ENCODE measurements around the gene CTDSPL.

CTDSPL gene

DNA sequence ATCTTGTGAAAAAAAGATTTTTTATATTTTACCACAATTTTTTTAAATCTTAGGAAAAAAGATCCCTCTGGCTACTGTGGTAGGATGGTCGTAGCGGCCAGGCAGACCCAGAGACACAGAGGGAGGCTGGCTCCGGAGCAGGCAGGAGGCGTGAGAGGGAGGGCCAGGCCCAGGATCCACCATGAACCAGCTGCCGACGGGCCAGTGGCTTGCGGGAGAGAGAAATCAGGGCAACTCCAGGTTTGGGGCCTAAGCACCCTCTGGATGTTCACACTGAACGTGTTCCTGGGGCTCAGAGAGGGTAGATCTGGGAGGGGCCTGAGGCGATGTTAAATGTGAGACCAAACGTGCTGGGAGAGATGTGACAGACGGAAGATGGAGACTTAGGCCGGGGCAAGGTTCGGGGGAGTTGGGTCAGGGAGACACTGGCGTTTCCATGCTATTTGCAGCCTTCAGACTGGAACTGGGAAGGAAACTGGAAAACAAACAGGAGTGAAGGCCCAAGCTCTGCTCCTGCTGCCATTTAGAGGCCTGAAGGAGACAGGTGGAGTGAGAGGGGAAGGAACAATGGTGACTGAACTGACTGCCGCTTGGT, 127.3 kb downstream of the CTDSPL start:
- no peak for DNase-seq (ENCODE audit: low read depth)

DNA sequence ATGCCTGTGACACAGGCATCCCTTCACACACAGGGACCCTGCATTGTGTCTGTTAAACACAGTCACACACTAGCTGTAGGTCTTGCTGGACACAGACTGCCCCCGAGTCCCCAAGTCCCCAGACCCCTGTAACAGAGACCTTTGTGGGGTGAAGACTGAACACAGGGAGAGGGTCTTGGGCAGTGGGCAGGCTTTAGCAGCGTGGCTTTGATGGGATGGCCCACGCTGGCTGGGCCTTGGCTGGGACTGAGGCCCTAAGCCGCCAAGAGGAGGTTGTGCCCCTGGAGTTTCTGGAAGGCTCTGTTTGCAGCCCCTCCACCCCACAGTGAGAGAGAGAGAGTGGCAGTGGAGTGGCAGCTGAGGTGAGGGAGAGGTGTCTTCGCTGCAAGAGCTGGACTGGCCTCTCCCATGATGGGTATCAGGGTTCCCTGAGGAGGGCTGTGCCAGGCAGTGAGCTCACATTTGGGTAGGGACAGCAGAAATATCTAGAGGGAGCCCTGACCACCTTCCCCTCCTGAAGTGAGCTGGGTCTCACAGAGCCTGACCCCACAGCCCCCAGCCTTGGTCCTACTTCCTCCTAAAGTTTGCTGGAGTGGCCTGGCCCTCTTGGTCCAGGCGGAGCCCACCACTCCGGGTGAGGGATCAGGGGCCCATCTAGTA, 128.3 kb downstream of the CTDSPL start:
- DNase-seq (ENCODE audit: low read depth) = no peak

DNA sequence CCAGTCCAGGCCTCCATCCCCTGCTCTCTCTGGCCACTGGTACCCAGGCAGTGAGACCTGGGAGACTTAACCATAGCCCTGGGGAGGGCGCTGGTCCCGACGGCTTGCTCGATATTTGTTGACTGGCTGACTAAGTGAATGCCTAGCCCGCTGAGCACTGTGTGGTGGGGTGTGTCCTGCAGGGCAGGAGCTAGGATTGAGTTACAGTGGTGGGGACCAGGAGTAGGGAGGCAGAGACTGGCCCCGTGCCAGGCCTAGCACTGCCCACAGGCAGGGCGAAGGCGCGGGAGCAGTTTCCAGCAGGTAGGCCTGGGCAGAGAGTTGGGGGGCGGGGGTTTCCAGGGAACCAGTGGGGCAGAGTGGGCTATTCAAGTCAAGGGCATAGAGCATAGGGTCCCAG, 128.8 kb downstream of the CTDSPL start, which contains the start of gene VILL:
Gene VILL, plus strand, starts transcription at position 260 of the 400 bp plus-strand sequence. CDS start 2,887 bp downstream, outside the sequence.
- no peak for DNase-seq (ENCODE audit: low read depth)

DNA sequence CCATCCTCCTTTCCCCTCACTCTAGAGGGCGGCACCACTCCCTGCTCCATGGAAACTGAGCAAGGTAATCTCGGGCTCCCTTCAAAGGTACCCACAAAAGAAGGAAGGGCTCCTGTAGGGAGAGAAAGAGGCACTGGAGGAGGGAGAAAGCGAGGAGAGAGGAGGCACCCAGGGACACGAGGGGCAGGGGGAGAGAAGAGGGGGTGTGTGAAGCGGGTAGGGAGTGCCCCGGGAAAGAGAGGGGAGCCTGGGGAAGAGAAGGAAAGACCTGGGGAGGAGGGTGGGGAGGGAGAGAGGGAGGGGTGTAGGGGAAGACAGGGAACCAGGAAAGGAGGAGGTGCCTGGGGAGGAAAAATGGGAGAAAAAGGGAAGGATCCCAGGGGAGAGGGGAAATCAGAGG, 129.4 kb downstream of the CTDSPL start:
- DNase-seq (ENCODE audit: low read depth) = no peak

DNA sequence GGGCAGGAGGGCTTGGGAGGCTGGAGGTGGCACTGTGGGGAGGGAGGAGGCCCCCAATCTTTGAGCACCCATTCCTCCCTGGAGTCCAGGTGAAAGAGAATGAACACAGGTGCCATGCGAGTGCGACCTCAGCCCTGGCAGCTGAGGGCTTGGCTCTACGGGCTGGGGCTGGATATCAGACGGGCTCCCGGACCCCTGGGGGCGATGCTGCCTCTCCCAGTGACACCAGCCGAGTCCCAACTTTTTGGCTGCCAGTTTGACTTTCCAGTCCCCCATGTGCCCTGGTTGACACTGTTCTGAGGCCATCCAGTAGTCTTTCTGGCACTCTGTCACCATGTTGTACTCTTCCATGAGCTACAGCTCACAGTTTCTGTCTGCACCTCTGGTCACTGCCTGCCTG, 130.1 kb downstream of the CTDSPL start:
- no peak for DNase-seq (ENCODE audit: low read depth)

DNA sequence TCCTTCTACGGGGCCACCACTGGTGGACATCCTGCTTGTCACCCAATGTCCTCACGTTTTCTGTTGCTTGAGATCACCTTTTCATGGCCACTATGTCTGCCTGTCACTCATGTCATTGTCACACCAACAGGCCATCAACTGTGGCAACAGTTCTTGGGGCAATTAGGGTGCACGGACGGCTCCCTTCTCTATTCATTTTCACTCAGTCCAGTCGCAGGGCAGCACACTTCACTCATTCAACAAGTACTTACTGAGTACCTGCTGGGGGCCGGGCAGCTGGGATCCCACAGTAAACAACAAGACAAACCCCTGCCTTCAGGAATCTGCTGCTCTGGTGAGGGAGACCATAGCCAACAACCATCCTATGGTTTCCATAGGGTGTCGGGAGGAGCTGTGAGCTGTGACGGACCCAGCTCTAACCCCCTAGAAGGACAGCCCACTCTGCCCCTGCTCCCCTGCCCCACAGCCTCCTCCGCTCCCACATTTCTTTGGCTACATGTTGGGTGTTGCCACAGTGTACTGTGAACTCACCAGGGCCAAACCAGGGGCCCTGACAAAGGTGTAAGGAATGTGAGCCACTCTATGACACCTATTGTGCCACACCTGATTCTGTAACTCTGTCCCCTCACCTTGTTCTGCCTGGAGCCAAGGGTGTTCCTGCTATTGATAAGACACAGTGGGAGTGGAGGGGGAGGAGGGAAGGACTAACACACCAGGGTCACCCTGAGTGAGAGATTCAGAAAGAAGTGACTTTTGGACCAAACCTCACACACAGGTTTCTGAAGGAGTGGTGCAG, 130.8 kb downstream of the CTDSPL start:
- DNase-seq (ENCODE audit: low read depth) = no peak

DNA sequence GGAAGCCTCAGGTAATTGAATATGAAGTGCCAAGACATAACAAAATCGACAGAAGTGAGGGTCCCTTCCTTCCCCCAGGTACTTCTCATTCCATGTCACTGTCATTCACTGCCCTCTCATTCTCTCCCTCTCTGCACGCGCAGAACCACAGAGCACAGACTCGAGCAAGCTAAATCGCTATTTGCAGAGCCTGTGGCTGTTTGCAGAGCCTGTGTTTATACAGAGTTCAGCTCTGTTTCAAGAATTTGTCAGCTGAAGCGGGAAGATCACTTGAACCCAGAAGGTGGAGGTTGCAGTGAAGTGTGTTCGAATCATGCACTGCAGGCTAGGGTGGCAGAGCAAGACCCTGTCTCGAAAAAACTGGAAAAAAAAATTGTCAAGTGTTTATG, 131.4 kb downstream of the CTDSPL start:
- DNase-seq (ENCODE audit: low read depth) = no peak

GRCh38 chr3:37993460-37993819, 131.8 kb downstream of the CTDSPL start:
- no peak for DNase-seq (ENCODE audit: low read depth)

DNA sequence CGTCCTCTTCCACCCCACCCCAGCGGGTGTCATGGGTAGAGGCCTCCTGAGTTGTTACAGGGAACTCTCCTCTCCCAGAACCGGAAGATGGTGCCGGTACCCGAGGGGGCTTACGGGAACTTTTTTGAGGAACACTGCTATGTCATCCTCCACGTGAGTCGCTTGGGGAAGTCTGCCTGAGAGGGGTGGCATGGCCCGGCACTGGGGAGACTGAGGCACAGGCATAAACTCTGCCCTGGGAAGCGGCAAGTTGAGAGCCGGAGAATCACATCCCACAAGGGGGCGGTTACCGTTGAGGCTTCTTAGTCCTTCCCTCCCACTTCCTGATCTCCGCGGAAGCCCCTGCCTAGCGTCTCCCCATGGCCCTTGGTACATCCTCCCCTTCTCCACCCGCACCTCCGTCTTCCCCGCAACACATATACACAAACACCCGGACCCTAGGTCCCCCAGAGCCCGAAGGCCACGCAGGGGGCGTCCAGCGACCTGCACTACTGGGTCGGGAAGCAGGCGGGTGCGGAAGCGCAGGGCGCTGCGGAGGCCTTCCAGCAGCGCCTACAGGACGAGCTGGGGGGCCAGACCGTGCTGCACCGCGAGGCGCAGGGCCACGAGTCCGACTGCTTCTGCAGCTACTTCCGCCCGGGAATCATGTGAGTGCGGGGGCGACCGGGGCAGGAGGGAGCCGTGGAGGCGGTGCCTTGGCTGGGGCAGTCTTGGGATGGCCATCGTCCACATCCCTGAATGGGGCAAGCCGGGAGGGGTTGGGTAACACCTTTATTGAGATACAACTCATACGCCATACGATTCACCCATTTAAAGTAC, 132.3 kb downstream of the CTDSPL start:
- DNase-seq (ENCODE audit: low read depth) = peak; percentile 47

DNA sequence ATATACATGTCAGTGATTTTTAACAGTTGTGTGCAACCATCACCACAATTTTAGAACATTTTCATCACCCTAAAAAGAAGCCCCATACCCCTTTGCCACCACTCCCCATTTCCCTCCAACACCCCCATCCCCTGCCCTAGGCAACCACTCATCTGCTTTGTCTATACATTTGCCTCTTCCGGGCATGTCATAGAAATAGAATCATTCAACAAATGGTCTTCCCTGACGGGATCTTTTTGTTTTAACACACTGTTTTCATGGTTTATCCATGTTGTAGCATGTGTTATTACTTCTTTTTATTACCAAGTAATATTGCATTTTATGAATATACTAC, 132.9 kb downstream of the CTDSPL start:
- no peak for DNase-seq (ENCODE audit: low read depth)

DNA sequence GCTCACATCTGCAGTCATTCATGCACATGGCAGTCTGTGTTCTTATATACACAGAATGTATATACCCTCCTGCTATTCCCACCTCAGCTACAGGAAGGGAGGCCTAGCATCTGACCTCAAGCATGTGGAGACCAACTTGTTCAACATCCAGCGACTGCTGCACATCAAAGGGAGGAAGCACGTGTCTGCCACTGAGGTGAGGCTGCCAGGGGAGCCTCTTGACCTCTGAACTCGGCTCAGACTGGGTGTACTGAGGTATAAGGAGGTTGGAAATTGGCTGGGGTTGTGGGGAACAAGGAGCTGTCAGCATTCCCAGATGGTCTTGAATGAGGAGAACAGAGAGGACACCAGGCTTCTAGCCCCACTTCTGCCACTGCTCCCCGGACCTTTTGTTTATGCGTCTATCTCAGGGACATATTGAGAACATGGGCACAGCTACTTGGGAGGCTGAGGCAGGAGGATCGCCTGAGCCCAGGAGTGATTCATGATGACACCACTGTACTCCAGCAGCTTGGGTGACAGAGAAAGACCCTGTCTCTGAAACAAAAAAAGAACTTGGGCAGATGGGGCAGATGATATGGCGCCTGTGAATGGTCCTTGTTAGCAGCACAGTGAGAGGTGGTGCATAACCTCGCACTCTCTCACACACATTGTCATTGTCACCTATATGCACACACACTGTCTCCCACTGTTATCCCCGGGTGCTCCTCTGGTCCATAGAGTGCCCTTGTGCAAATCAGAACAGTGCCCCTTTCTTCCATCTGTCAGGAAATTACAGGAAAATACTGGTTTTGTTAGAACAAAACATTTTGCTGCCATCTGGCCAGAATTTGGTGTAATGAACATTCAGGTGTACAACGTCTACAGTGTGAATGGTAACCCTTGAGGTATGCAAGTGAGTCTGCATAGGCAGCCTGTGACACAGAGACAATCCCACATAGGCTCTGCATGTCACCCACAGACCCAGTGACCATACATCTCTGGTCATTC, 134.3 kb downstream of the CTDSPL start:
- no peak for DNase-seq (ENCODE audit: low read depth)

- DNase-seq (ENCODE audit: low read depth) = peak; percentile 82
Observed at GRCh38 chr3:37996785-37997301, 135.2 kb downstream of the CTDSPL start.

- no peak for DNase-seq (ENCODE audit: low read depth)
Observed at GRCh38 chr3:37997342-37997741, 135.7 kb downstream of the CTDSPL start.

GRCh38 chr3:37997791-37998370, 136.2 kb downstream of the CTDSPL start:
- no peak for DNase-seq (ENCODE audit: low read depth)

DNA sequence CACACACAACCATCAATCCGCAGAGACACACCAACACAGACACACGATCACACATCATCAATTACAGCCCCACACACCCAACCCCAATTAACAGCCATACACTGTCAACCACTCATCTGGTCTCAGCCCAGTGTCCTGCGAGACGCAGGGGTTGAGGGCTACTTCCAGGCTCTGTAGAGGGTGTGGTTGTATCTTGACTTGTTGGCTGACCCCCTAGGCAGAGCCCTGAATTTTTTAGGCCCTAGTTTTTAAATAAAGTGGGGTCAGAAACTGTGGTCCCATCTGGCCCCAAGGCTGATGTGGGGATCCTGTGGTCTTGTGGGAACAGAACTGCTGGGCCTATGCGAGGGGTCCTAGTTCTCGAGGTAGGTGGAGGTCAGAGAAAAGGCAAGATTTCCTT, 138.2 kb downstream of the CTDSPL start:
- DNase-seq (ENCODE audit: low read depth) = no peak

- DNase-seq (ENCODE audit: low read depth) = no peak
Observed at GRCh38 chr3:38000242-38000916, 138.7 kb downstream of the CTDSPL start.

DNA sequence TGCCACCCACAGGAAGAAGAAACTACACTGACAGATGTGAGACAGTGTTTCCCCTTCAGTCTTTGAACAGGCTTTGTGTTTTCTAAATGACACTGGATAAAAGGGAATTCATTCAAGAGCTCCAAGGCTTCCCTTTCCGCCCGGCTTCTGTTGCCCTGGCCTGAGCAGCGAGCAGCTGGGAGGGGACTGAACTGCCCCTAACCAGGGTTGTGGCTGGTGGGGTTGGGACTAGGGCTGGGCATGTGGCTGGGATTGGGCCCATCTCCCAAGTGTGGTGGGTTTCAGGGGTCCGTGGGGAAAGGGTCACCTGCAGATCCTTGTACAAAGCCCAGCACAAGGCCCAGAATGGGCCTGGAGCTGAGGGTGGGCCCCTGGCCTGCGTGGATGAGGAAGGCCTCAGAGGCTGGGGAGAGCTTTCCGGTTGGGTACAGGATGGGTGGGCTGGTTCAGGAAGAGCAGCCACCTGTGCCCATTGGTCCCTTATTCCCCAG, 139.3 kb downstream of the CTDSPL start:
- no peak for DNase-seq (ENCODE audit: low read depth)

- DNase-seq (ENCODE audit: low read depth) = no peak
Observed at GRCh38 chr3:38001456-38002081, 139.9 kb downstream of the CTDSPL start.

DNA sequence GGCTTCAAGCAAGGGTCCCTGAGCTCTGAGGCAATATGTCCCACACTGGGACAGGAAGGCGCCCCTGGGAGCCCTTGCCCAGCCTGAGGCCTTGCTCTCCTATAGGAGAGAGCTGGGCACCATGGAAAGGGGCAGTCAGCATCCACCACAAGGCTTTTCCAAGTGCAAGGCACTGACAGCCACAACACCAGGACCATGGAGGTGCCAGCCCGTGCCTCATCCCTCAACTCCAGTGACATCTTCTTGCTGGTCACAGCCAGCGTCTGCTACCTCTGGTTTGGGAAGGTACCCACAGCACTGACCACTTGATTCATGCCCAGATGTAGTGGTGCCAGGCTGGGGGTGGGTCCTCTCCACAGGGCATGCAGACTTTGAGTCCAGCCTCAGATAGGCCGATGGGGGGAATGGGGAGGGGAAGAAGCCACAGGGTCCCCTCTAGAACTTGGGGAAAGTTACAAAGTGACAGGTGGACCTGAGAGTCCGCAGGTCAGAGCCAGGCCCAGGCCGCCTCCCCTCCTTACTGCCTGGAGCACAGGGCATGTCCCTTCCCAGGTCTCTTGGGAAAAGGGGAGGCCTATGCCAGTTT, 140.7 kb downstream of the CTDSPL start:
- no peak for DNase-seq (ENCODE audit: low read depth)

Measured in stimulated activated CD8-positive, alpha-beta memory T cell treated with anti-CD3 and anti-CD28 coated beads, Interleukin-7, amount 100 ng/mL, for 24 hours (primary cell).